HG03175 (cell line): Measurements from ENCODE around the gene TRAF4.
"Not testable (repeated sequence)": the region's sequence is repeated elsewhere in the genome, so short reads cannot be mapped to it uniquely, and the experiment has no call there.

Source experiments
- ATAC-seq: cut with Tn5 transposase; IDR thresholded peaks from one replicate; pipeline ENCODE4 v1.9.1; 2021; ENCODE audit warnings: mild to moderate bottlenecking, moderate library complexity; ENCODE audit not compliant: unreplicated experiment

The TRAF4 gene

DNA sequence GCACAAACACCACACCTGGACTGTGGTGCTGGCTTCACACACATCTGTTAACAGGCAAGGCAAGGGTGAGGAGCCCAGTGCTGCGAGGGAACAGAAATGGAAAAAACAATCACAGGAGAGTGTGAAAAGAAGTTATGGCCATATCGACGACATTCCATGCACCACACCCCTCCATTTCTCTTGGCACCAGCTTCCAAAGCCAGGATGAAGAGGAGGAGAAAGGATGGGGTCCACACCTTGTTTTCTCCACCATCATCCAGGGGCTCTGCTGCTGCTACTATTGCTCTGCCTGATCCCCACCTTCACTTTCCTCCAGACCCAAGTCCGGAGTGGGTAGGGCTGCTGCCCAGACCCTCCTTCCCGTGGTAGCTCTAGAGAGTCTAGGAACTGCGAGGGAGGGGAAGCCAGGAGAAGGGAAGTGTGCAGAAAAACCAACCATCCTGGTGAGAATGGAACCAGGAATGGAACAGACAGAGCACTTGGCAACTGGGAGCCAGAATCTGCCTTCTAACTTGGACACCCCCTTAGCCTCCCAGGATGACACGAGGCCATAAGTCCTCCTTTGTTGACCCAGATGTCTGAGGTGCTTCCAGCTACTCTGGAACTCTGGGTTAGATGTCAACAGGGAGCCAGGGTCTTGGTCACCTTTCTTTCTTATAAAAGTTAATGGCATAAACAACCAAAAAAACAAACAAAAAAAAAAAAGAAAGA, 31.0 kb upstream of the TRAF4 start:
- no peak for ATAC-seq

DNA sequence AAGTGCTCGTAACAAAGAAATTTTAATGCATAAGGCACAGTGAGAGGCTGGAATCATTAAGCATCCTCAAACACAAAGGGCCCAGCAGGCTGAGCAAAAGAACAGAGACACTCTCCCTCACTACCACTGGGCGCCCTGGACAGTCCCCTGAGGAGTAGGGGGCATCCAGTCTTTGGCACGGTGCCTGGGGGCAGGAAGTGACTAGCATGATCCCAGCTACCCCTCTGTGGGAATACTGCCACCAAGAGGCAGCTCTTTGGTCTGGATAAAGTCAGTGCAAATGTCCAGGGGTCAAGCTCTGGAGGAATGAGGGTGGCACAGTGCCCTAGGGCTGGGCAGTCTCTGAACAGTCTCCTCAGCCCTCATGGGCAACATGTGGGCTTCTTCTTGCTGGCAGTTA, 29.5 kb upstream of the TRAF4 start:
- no peak for ATAC-seq

- no peak for ATAC-seq
Observed at GRCh38 chr17:28715217-28715616, 28.6 kb upstream of the TRAF4 start.

DNA sequence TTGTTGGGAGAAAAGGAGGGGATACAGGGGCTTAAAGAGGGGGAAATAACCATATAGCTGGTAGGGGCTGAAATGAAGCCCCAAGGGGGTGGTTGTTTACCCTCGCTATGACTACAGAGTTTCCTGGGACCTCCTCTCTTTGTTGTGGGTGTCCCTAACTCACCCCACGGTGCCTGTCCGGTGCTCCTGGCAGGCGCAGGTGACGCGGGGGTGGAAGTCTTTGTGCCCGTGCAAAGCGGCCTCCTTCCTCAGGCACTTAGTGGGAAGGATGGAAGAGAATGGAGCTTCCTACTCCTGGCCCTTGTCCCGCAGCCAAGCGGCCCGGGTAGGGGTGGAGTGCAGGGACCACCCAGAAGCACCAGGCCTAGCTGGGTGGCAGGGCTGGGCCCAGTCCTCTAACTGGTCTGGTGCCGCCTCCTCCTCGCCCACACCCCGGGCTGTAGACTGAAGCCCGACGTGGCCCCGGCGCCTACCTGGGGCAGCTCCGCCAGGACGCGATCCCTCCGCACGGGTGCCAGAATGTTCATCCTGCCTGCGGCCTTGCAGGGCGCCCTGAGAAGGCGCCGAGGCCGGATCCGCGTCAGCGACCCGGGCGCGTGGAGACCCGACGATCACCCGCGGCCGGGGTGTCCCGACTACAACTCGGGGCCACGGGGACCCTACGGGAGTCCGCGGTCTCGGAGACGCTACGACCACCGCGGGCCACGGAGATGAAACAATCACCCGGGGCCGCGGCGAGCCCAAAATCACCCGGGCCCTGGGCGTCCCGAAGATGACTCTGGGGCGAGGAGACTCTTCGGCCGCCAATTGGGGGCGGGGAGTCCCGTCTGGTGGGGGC, 26.9 kb upstream of the TRAF4 start:
- ATAC-seq = no peak

DNA sequence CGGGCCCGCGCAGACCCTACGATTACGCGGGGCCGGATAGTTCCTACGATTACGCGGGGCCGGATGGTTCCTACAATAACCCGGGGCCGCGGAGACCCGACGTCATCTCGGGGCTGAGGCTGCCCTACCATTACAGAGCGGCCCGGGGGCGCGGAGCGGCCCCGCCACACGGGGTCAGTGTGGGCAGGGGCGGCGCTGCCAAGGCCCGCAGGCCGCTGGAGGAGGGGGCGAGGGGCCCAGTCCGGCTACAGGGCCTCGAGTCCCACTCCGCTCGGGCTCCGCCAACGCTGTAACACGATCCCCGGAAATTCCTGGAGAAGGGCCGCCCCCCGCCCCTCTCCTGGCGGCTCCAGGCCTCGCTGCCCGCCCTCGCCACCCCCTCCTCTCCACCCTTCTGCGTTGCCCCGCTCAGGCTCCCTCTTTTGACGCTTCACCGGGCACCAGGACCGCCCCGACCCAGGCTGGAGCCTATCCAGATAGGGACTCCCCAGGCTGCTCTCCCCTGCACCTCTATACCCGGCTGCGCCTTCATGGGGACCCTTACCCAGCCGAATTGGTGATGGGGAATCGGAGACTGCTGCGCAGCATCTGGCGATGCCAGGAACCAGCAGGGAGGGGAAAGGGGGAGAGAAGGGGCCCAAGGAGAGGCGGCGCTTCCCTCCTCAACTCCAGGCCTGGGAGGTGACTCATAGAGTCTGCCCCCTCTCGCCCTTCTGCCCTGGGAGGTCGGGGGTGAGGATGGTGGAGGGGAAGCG, 26.1 kb upstream of the TRAF4 start, which contains the start of gene RAB34:
TSS of gene RAB34 (minus strand) at position 291 of the 755 bp plus-strand sequence. CDS start 602 bp downstream, outside the sequence.
- ATAC-seq = no peak

DNA sequence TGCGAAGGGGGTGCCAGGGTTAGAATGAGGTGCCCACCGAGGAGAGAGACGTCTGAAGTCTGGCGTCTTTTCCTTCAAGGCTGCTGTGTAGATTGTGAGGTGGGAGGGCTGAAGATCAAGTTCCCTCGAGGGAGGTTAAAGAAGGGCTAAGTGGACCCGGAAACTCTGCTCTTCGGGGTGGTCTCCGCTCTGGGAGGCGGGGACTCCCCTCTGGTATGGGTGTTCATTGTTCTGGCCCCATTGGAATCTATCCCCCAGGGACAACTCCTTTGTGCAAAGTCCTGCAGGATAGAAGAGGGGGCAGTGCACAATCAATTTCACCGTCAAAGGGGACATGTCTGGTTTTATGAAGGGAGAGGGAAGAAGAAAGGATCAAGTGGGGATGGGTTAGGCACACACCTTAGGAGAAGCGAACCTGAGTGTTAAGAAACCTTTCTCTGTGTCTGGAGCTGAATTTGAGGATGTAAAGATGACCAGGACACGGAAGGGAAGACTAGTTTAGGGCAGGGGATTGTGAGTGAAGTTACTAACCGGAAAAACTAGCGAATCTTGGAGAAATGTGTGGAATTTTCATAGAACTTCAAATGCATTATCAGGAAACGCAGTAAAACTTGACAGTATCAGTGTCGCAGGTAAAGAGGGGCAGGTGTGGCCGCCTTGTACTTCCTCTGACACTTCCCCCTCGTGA, 25.3 kb upstream of the TRAF4 start:
- no peak for ATAC-seq

GRCh38 chr17:28719021-28719433, 24.8 kb upstream of the TRAF4 start:
- ATAC-seq = no peak

DNA sequence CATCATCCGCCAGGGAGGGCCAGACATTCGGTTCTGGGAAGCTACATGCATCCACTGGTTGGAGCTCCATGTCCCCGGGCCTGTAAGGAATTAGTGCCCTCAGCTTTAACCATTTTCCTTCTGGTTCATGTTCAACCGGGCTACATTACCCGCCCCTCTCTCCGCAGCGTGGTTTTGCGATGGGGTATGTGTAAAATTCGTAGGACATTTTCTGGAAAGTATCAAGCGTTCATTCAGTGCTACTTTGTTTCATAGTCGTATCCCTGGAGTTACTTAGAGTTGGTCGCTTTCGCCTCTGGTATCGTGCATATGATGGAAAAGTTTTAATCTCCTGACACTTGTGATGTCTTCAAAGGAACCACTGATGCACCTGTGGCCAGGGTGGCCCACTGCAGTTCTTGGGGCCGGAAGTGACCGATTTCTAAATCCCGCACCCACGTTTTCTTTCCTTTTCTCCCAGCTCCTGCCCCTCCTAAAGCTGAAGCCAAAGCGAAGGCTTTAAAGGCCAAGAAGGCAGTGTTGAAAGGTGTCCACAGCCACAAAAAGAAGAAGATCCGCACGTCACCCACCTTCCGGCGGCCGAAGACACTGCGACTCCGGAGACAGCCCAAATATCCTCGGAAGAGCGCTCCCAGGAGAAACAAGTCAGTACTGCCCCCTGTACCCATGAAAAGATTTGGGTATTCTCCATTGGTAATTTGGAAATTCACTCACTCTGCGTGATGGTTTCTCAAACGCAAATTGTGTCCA, 23.4 kb upstream of the TRAF4 start:
- no peak for ATAC-seq

GRCh38 chr17:28720997-28721329, 22.8 kb upstream of the TRAF4 start:
- not testable (repeated sequence) for ATAC-seq

GRCh38 chr17:28722417-28723158, 21.2 kb upstream of the TRAF4 start:
- no peak for ATAC-seq

DNA sequence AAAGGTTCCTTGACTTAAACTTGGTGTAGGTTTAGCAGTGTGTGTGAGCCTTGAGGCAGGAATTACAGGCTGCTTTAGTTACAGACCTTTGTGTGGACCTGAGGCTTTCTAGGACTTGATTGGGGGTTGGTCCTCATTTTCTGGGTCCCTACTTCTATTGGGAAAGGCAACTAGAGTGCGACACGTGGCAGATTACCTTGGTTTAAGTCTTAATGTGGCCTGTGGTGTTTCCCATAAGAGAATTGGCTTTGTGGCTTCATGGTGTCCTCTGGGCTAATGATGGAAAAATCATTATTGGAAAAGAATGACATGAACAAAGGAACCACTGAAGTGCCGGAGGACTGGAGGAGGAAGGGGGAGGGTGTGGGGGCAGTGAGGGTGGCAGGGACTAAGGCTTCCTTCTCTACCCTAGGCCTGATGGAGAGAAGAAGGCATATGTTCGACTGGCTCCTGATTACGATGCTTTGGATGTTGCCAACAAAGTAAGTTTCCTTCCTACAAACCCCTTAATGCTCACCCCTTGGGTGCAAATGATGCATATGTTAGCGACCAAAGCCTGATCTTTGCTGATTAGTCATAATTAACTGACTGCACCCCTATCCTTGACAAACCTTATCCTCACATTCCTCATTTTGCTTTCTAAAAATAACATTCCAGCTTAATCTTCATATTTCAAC, 20.5 kb upstream of the TRAF4 start:
- no peak for ATAC-seq

GRCh38 chr17:28723836-28724499, 19.8 kb upstream of the TRAF4 start:
- not testable (repeated sequence) for ATAC-seq

GRCh38 chr17:28724500-28725165, 19.2 kb upstream of the TRAF4 start:
- no peak for ATAC-seq

DNA sequence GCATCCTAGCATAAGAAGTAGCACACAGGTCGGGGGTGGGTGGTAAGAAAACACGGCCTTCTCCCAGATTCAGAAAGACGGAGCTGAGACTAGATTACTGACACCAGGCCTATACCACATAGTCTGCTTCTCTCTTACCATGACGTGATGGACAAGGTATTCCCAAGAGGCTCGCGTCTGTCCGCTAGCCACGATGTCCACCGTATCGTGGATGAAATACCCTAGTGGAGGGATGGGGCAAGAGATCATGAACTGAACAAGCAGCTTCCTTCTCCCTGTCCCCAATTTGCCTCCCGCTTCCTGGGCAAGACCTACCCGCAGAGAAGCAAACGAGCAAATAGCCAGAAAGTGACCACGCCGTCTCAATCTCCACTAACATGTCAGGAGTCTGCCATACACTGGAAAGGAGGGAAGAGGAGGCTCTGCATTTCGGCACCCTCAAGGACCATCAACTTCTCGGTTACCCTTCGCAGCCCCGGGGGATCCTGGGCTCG, 18.6 kb upstream of the TRAF4 start:
- ATAC-seq = no peak

GRCh38 chr17:28725660-28726225, 18.1 kb upstream of the TRAF4 start:
- ATAC-seq = no peak

DNA sequence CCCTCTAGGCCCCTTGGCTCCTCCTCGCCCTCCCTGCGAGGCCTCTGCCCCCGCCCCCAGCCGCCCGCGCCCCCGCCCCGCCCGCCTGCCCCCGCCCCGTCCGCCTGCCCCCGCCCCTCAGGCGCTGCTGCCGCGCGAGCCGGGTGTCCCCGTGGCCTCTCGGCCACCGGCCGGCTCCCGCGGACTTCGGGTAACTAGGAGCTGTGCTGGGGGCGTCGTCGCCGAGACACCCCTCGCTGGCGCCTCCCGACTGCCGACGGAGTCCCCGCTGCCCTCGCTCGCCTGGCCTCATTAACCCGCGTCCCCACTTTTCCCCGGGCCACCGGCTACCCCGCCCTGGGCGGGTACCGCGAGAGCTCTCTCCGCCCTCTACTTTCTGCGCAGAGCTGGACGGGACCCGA, 17.6 kb upstream of the TRAF4 start, which contains the start of gene TLCD1:
TSS of gene TLCD1 (minus strand) at position 8 of the 401 bp plus-strand sequence. CDS start 136 bp downstream, outside the sequence.
- peak; percentile 7 for ATAC-seq
